Activated naive CD4-positive, alpha-beta T cell treated with anti-CD3 and anti-CD28 coated beads for 36 hours (primary cell): ENCODE data around the gene DERL3. TPM values are rescaled to one million over a fixed set of nuclear protein-coding genes. Genes with fewer than 3 reads are reported as not detected.
A peak's percentile ranks its signal among the peaks of the same experiment; 100 is the strongest.

Experiments used
- CTCF ChIA-PET: fragments of 350-600 bp; sonication (Branson Sonifier 250); formaldehyde crosslinking; loops from one replicate; lab custom pipeline; 2021; ENCODE audit warnings: antibody characterized with exemption; lab: Charles Lee
- DNase-seq: peaks from one replicate; pipeline ENCODE4 v3.0.0-alpha.2; 2020
- H3K27ac Mint-ChIP-seq: one replicate; pipeline ENCODE4 v1.8.0; 2021; ENCODE audit warnings: mild to moderate bottlenecking, mixed read lengths
- H3K27me3 Mint-ChIP-seq: one replicate; pipeline ENCODE4 v1.8.0; 2021; ENCODE audit warnings: low read depth, mixed read lengths
- H3K36me3 Mint-ChIP-seq: one replicate; pipeline ENCODE4 v1.8.0; 2021; ENCODE audit warnings: low read depth, mixed read lengths
- H3K4me1 Mint-ChIP-seq: one replicate; pipeline ENCODE4 v1.8.0; 2021; ENCODE audit warnings: low read depth, mixed read lengths
- H3K4me3 Mint-ChIP-seq: one replicate; pipeline ENCODE4 v1.8.0; 2021; ENCODE audit warnings: mild to moderate bottlenecking, moderate library complexity, mixed read lengths
- H3K9me3 Mint-ChIP-seq: one replicate; pipeline ENCODE4 v1.8.0; 2021; ENCODE audit warnings: mixed read lengths
- intact Hi-C: fragments of 100-400 bp; cut with micrococcal nuclease; formaldehyde crosslinking; loops from one replicate; pipeline ENCODE4 v1.15.1; 2023
- total RNA-seq, 2 experiments: library from RNA; stranded (reverse); gene quantifications; one replicate each; pipeline ENCODE4 v1.2.3, GENCODE V29; 2021

DERL3 gene
- total RNA-seq, 2 experiments from 2014 or later = 7.3 to 7.5 TPM

GRCh38 chr22:23806837-23807236, 32.0 kb downstream of the DERL3 start:
- peaks cover 31% of the 10 kb centered on the region for H3K36me3 Mint-ChIP-seq
- CTCF ChIA-PET = no interaction called here

GRCh38 chr22:23804781-23805291, 34.0 kb downstream of the DERL3 start:
- Mint-ChIP-seq H3K27ac (peak overlapping the region; percentile 56), H3K4me3 (no peak overlapping the region), H3K27me3 (no peaks in the 10 kb centered on the region), H3K9me3 (no peaks in the 10 kb centered on the region), H3K36me3 (peaks cover 36% of the 10 kb centered on the region), H3K4me1 (no peaks in the 10 kb centered on the region)
- DNase-seq = no peak
- intact Hi-C loops = no loop called here
- CTCF ChIA-PET = interaction anchor here (0.6 kb wide), 2 partner anchors 17 to 199 kb away, joined by 3 read pairs; no protein-coding TSS in a partner anchor

More at GRCh38 chr22:23806837-23807236, 32.0 kb downstream of the DERL3 start:
- Mint-ChIP-seq H3K4me1 (no peaks in the 10 kb centered on the region), H3K27ac (no peak overlapping the region), H3K9me3 (no peaks in the 10 kb centered on the region), H3K4me3 (no peak overlapping the region), H3K27me3 (no peaks in the 10 kb centered on the region)
- DNase-seq = no peak
- intact Hi-C loops = no loop called here

- Mint-ChIP-seq H3K9me3 (no peaks in the 10 kb centered on the region), H3K36me3 (peaks cover 40% of the 10 kb centered on the region), H3K27ac (no peak overlapping the region), H3K27me3 (no peaks in the 10 kb centered on the region), H3K4me1 (no peaks in the 10 kb centered on the region), H3K4me3 (no peak overlapping the region)
- CTCF ChIA-PET = interaction anchor here (1.0 kb wide), 1 partner anchor 33 kb away, joined by 3 read pairs; no protein-coding TSS in a partner anchor
- DNase-seq = no peak
- intact Hi-C loops = no loop called here
These were observed 35.6 kb downstream of the DERL3 start for GRCh38 chr22:23803001-23803819.

GRCh38 chr22:23801886-23802377, 36.9 kb downstream of the DERL3 start:
- H3K27me3 Mint-ChIP-seq = no peaks in the 10 kb centered on the region
- no peaks in the 10 kb centered on the region for H3K4me1 Mint-ChIP-seq
- no peak for DNase-seq
- peaks cover 42% of the 10 kb centered on the region for H3K36me3 Mint-ChIP-seq
- no peak overlapping the region for H3K27ac Mint-ChIP-seq
- H3K4me3 Mint-ChIP-seq = no peak overlapping the region
- no peaks in the 10 kb centered on the region for H3K9me3 Mint-ChIP-seq
- CTCF ChIA-PET = interaction anchor here (1.0 kb wide), 1 partner anchor 35 kb away, joined by 3 read pairs; no protein-coding TSS in a partner anchor
- intact Hi-C loops = no loop called here

- H3K36me3 Mint-ChIP-seq = peaks cover 45% of the 10 kb centered on the region
- intact Hi-C loops = no loop called here
- no peaks in the 10 kb centered on the region for H3K27me3 Mint-ChIP-seq
- no peak overlapping the region for H3K27ac Mint-ChIP-seq
- CTCF ChIA-PET = no interaction called here
- H3K4me1 Mint-ChIP-seq = no peaks in the 10 kb centered on the region
- no peaks in the 10 kb centered on the region for H3K9me3 Mint-ChIP-seq
- DNase-seq = no peak
- H3K4me3 Mint-ChIP-seq = no peak overlapping the region
These were observed 37.5 kb downstream of the DERL3 start for GRCh38 chr22:23801238-23801821.

GRCh38 chr22:23800297-23801237, 38.2 kb downstream of the DERL3 start:
- no peaks in the 10 kb centered on the region for H3K9me3 Mint-ChIP-seq
- no peak for DNase-seq
- no peaks in the 10 kb centered on the region for H3K4me1 Mint-ChIP-seq
- H3K27me3 Mint-ChIP-seq = no peaks in the 10 kb centered on the region
- CTCF ChIA-PET = no interaction called here
- intact Hi-C loops = no loop called here
- H3K27ac Mint-ChIP-seq = no peak overlapping the region
- peaks cover 44% of the 10 kb centered on the region for H3K36me3 Mint-ChIP-seq
- no peak overlapping the region for H3K4me3 Mint-ChIP-seq

- H3K36me3 Mint-ChIP-seq = peaks cover 29% of the 10 kb centered on the region
- no peaks in the 10 kb centered on the region for H3K27me3 Mint-ChIP-seq
- intact Hi-C loops = no loop called here
- H3K4me1 Mint-ChIP-seq = peaks cover 5% of the 10 kb centered on the region
- H3K4me3 Mint-ChIP-seq = no peak overlapping the region
- no peaks in the 10 kb centered on the region for H3K9me3 Mint-ChIP-seq
- no peak overlapping the region for H3K27ac Mint-ChIP-seq
- CTCF ChIA-PET = no interaction called here
- no peak for DNase-seq
These were observed 42.3 kb downstream of the DERL3 start for GRCh38 chr22:23796461-23796860.

GRCh38 chr22:23793326-23793725, 45.5 kb downstream of the DERL3 start:
- intact Hi-C loops = no loop called here
- no peaks in the 10 kb centered on the region for H3K27me3 Mint-ChIP-seq
- no peak for DNase-seq
- no peaks in the 10 kb centered on the region for H3K9me3 Mint-ChIP-seq
- H3K36me3 Mint-ChIP-seq = peaks cover 16% of the 10 kb centered on the region
- H3K27ac Mint-ChIP-seq = no peak overlapping the region
- CTCF ChIA-PET = no interaction called here
- H3K4me3 Mint-ChIP-seq = no peak overlapping the region
- peaks cover 20% of the 10 kb centered on the region for H3K4me1 Mint-ChIP-seq

GRCh38 chr22:23791738-23792645, 46.8 kb downstream of the DERL3 start:
- Mint-ChIP-seq H3K27ac (no peak overlapping the region), H3K9me3 (no peaks in the 10 kb centered on the region), H3K4me1 (peaks cover 28% of the 10 kb centered on the region), H3K4me3 (no peak overlapping the region), H3K27me3 (no peaks in the 10 kb centered on the region), H3K36me3 (peaks cover 10% of the 10 kb centered on the region)
- CTCF ChIA-PET = interaction anchor here (0.8 to 1.1 kb wide), 2 partner anchors 58 to 164 kb away, joined by 3 read pairs; no protein-coding TSS in a partner anchor
- DNase-seq = no peak
- intact Hi-C loops = no loop called here

GRCh38 chr22:23790819-23791737, 47.7 kb downstream of the DERL3 start:
- Mint-ChIP-seq H3K4me1 (peaks cover 32% of the 10 kb centered on the region), H3K4me3 (no peak overlapping the region), H3K27me3 (no peaks in the 10 kb centered on the region), H3K27ac (no peak overlapping the region), H3K36me3 (peaks cover 5% of the 10 kb centered on the region), H3K9me3 (no peaks in the 10 kb centered on the region)
- no peak for DNase-seq
- intact Hi-C loops = no loop called here
- CTCF ChIA-PET = interaction anchor here (1.1 kb wide), 1 partner anchor 59 kb away, joined by 3 read pairs; no protein-coding TSS in a partner anchor
